Activated B cell treated with CpG ODN at 0.5 μM for 24 hours (primary cell): ENCODE data around the gene TRABD2B. TPM values are rescaled to one million over a fixed set of nuclear protein-coding genes. Genes with fewer than 3 reads are reported as not detected.

ENCODE experiments used
- ATAC-seq: fragments of 200-7000 bp; cut with Tn5 transposase; one replicate; pipeline ENCODE4 v1.10.0; 2021; ENCODE audit warnings: low read depth, mild to moderate bottlenecking, moderate library complexity
- CTCF ChIA-PET: fragments of 350-600 bp; sonication (Branson Sonifier 250); formaldehyde crosslinking; loops from one replicate; lab custom pipeline; 2021; ENCODE audit warnings: antibody characterized with exemption; lab: Charles Lee
- POLR2A ChIA-PET: fragments of 350-600 bp; sonication (Branson Sonifier 250); formaldehyde crosslinking; loops from one replicate; lab custom pipeline; 2021; ENCODE audit warnings: antibody characterized with exemption; lab: Charles Lee
- DNase-seq: peaks from one replicate; pipeline ENCODE4 v3.0.0; 2022
- H3K27ac Mint-ChIP-seq: one replicate; pipeline ENCODE4 v1.8.0; 2020; ENCODE audit warnings: mixed read lengths
- H3K27me3 Mint-ChIP-seq: one replicate; pipeline ENCODE4 v1.8.0; 2021; ENCODE audit warnings: mixed read lengths
- H3K36me3 Mint-ChIP-seq: one replicate; pipeline ENCODE4 v1.8.0; 2021; ENCODE audit warnings: low read depth, mixed read lengths
- H3K4me1 Mint-ChIP-seq: one replicate; pipeline ENCODE4 v1.8.0; 2021; ENCODE audit warnings: mixed read lengths
- H3K4me3 Mint-ChIP-seq: one replicate; pipeline ENCODE4 v1.8.0; 2020; ENCODE audit warnings: mild to moderate bottlenecking, mixed read lengths
- H3K9me3 Mint-ChIP-seq: one replicate; pipeline ENCODE4 v1.8.0; 2020; ENCODE audit warnings: mixed read lengths
- intact Hi-C: fragments of 100-400 bp; cut with micrococcal nuclease; formaldehyde crosslinking; loops from one replicate; pipeline ENCODE4 v1.15.1; 2024
- total RNA-seq: library from RNA; stranded (reverse); gene quantifications from 2 replicates; pipeline ENCODE4 v1.2.3, GENCODE V29; 2022
- TF ChIP-seq, protein P1 (sequence below): fragments of 200-600 bp; IDR thresholded peaks from one replicate; pipeline ENCODE4 v1.8.0; 2022; ENCODE audit warnings: antibody characterized with exemption, mild to moderate bottlenecking

Gene TRABD2B
- total RNA-seq, 1 donor from 2014 or later, result not detected

DNA sequence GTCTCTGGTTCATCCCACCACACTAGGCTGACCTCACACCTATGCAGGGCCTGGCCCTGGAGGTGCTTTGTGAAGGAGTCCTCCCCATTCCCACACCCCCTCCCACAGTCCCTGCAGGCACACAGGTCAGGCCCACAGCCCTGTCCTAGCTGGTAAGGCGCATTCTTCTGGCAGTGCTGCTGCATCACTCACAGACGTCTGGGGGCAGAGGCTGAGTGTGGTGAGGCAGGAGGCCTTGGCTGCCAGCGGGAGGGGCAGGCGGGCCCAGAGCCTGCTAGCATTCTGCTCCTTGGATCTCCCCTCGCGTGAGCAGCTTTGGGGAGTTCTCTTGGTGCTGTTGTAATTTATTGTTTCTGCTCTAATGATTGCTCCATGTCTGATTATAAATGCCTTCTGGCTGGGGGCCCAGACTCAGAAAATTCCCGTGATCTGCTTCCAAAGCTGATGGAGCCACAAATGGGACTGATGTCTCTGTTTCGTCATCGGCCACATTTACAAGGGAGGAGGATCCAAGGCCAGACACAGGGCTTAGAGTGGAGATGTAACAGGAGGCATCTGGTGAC lies 62.9 kb downstream of the TRABD2B start:
- CTCF ChIA-PET, result no interaction called here
- no peak overlapping the region for H3K4me3 Mint-ChIP-seq
- POLR2A ChIA-PET, result no interaction called here
- no peaks in the 10 kb centered on the region for H3K9me3 Mint-ChIP-seq
- ATAC-seq, result no peak
- H3K27me3 Mint-ChIP-seq, result peaks cover 1% of the 10 kb centered on the region
- no peaks in the 10 kb centered on the region for H3K4me1 Mint-ChIP-seq
- H3K27ac Mint-ChIP-seq, result no peak overlapping the region
- H3K36me3 Mint-ChIP-seq, result no peaks in the 10 kb centered on the region
- DNase-seq, result no peak
- intact Hi-C loops, result no loop called here
- TF ChIP-seq, protein P1, sequence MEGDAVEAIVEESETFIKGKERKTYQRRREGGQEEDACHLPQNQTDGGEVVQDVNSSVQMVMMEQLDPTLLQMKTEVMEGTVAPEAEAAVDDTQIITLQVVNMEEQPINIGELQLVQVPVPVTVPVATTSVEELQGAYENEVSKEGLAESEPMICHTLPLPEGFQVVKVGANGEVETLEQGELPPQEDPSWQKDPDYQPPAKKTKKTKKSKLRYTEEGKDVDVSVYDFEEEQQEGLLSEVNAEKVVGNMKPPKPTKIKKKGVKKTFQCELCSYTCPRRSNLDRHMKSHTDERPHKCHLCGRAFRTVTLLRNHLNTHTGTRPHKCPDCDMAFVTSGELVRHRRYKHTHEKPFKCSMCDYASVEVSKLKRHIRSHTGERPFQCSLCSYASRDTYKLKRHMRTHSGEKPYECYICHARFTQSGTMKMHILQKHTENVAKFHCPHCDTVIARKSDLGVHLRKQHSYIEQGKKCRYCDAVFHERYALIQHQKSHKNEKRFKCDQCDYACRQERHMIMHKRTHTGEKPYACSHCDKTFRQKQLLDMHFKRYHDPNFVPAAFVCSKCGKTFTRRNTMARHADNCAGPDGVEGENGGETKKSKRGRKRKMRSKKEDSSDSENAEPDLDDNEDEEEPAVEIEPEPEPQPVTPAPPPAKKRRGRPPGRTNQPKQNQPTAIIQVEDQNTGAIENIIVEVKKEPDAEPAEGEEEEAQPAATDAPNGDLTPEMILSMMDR, result no peak

DNA sequence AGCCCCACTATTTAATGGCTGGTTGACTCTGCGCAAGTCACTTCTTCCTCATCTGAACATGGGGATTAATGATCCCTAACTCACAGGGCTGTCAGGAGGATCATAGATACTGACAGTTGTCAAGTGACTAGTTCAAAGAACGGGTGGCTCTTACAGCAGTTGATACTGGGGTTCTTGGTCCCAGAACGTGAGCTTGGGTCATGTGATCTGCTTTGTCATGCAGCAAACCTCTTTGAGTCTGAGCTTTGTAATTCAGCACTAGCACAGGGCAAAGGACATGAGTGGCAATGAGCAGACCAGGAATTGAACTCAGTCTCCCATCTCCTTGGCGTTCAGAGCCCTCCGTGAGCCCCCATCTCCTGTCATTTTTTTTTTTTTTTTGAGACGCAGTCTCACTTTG lies 64.4 kb downstream of the TRABD2B start:
- Mint-ChIP-seq H3K27me3 (peaks cover 4% of the 10 kb centered on the region), H3K27ac (no peak overlapping the region), H3K4me1 (no peaks in the 10 kb centered on the region), H3K4me3 (no peak overlapping the region), H3K9me3 (no peaks in the 10 kb centered on the region), H3K36me3 (no peaks in the 10 kb centered on the region)
- TF ChIP-seq, protein P1, result no peak
- CTCF ChIA-PET, result no interaction called here
- intact Hi-C loops, result no loop called here
- ATAC-seq, result no peak
- POLR2A ChIA-PET, result no interaction called here
- DNase-seq, result no peak

DNA sequence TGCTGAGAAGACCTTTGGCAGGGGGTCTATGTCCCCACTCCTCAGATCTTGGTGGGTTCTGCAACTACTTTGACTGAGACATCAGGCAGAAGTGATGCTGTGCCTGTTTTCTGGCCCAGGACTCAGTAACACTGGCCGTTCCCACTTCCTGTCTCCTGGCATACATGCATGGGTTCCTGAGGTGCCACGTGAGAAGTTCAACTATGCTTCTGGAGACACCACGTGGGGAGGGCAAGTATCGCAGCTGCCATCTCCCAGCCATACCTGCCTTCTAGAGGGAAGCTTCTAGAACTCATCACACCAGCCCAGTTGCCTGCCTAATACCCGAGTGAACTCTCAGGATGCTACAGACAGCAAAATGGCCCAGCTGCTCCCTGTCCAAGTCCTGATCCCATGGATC lies 65.8 kb downstream of the TRABD2B start:
- no peak overlapping the region for H3K4me3 Mint-ChIP-seq
- ChIA-PET POLR2A (no interaction called here), CTCF (no interaction called here)
- TF ChIP-seq, protein P1, result no peak
- intact Hi-C loops, result no loop called here
- H3K36me3 Mint-ChIP-seq, result no peaks in the 10 kb centered on the region
- ATAC-seq (no peak), DNase-seq (no peak)
- H3K9me3 Mint-ChIP-seq, result no peaks in the 10 kb centered on the region
- peaks cover 6% of the 10 kb centered on the region for H3K27me3 Mint-ChIP-seq
- H3K4me1 Mint-ChIP-seq, result no peaks in the 10 kb centered on the region
- no peak overlapping the region for H3K27ac Mint-ChIP-seq

DNA sequence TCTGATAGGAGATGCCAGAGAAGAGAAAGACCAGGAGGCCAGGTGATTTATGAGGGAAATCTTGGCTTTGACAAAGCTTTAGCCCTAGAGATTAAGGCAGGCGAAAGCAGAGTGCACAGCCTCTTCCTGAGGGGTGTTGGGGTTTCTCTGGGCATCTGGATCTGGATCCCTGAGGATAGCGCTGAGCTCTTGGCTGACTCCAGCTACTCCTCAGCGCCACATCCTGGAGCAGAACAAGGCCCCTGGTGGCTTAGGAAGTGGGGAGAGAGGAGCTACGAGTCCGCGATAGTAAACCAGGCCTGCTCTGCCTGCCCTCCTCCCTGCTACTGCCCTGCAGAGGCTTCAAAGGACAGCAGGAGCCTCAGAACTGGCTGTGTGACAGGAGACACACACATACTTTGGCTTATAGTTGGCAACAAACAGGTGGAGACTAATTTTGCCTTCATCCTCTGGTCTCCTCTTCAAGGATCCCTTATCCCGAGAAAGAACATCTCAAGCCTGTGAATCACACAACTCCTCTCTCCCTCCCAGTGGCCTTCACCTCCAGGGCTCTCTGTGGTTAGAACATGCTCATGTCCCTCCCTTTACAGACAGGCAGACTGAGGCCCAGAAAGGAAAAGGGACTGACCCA lies 66.9 kb downstream of the TRABD2B start:
- POLR2A ChIA-PET, result no interaction called here
- Mint-ChIP-seq H3K4me1 (no peaks in the 10 kb centered on the region), H3K27ac (no peak overlapping the region), H3K9me3 (no peaks in the 10 kb centered on the region), H3K27me3 (peaks cover 6% of the 10 kb centered on the region), H3K4me3 (no peak overlapping the region), H3K36me3 (no peaks in the 10 kb centered on the region)
- DNase-seq, result no peak
- TF ChIP-seq, protein P1, result no peak
- no peak for ATAC-seq
- intact Hi-C loops, result no loop called here
- CTCF ChIA-PET, result no interaction called here

DNA sequence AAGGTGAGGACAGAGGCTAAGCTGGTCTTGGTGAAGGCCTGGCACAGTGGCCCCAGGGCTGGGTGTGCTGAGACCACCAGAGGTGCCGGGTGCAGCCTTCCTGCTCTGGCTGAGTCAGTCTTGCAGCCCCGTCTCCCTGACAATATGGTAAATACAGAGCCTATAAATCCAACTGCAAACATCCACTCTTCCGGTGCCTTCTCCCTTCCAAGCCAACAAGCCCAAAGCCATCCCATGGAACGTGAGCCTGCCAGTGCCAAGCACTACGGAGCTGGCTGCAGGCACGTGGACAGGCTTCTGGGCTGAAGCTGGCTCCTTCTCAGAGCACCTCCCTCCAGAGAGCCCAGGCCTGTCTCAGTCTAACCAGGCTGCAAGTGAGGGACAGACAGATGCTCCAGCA lies 70.0 kb downstream of the TRABD2B start:
- ATAC-seq (no peak), DNase-seq (no peak)
- intact Hi-C loops, result no loop called here
- H3K27ac Mint-ChIP-seq, result no peak overlapping the region
- TF ChIP-seq, protein P1, result no peak
- no peaks in the 10 kb centered on the region for H3K4me1 Mint-ChIP-seq
- H3K27me3 Mint-ChIP-seq, result peaks cover 17% of the 10 kb centered on the region
- ChIA-PET CTCF (no interaction called here), POLR2A (no interaction called here)
- H3K9me3 Mint-ChIP-seq, result no peaks in the 10 kb centered on the region
- no peaks in the 10 kb centered on the region for H3K36me3 Mint-ChIP-seq
- no peak overlapping the region for H3K4me3 Mint-ChIP-seq
